Measurements from ENCODE around the gene ANKS3.

- TF ChIP-seq LEF1 (IDR thresholded peaks at IDR 0.05; ENCODE audit: borderline replicate concordance) (no peak), NFRKB (IDR thresholded peaks at IDR 0.05) (no peak), BHLHE40 (IDR thresholded peaks at IDR 0.05; ENCODE audit: borderline replicate concordance) (no peak)
Observed at GRCh38 chr16:4678596-4678995, 55.5 kb downstream of the ANKS3 start.

Data from HEK293T (cell line).